ENCODE data around the gene KIF9. TPM values are rescaled to one million over a fixed set of nuclear protein-coding genes. Genes with fewer than 3 reads are reported as not detected.
"Not testable (repeated sequence)": the region's sequence is repeated elsewhere in the genome, so short reads cannot be mapped to it uniquely, and the experiment has no call there.

The KIF9 gene, protein sequence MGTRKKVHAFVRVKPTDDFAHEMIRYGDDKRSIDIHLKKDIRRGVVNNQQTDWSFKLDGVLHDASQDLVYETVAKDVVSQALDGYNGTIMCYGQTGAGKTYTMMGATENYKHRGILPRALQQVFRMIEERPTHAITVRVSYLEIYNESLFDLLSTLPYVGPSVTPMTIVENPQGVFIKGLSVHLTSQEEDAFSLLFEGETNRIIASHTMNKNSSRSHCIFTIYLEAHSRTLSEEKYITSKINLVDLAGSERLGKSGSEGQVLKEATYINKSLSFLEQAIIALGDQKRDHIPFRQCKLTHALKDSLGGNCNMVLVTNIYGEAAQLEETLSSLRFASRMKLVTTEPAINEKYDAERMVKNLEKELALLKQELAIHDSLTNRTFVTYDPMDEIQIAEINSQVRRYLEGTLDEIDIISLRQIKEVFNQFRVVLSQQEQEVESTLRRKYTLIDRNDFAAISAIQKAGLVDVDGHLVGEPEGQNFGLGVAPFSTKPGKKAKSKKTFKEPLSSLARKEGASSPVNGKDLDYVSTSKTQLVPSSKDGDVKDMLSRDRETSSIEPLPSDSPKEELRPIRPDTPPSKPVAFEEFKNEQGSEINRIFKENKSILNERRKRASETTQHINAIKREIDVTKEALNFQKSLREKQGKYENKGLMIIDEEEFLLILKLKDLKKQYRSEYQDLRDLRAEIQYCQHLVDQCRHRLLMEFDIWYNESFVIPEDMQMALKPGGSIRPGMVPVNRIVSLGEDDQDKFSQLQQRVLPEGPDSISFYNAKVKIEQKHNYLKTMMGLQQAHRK
- 1 to 10 TPM; 6.1 to 8.0 TPM for total RNA-seq
- long read RNA-seq, partial matches to known transcripts, result 0 of 2 reads
- long read RNA-seq, other reads (novel, unspliced or antisense), result 2 of 2 reads

DNA sequence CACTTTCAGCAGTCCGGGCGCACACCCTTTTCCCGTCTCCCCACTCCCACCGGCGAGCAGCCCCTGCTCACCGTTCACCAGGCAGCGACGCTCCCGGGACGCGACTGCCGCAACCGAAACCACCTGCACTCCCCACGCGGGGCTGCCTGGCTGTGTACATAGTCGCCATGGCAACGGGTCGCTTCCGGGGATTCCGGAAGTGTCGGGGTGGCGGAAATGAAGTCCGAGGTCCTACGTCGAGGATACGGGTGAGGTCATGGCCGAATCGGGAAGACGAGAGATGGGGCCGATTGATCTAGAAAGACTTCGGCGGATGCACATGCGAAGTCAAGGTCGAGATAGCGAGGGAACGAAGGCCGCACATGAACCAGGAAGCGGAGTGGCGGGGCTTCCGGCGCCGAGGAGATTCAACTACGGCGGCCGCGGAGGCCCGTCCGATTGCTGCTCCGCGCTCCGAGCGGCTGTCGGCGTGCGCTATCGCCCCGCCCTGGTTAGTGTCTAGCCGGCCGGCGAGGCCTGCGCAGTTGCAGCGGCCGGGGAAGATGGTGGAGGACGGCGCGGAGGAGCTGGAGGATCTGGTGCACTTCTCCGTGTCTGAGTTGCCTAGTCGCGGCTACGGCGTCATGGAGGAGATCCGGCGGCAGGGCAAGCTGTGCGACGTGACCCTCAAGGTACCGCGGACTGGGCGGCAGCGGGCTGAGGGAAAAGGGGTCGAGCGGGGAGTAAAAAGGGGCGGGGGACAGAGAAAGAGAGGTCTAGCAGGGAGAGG is at the start of gene KIF9, which contains the start of gene KLHL18:
Gene KIF9 (minus strand): TSS at position 376 of the 769 bp plus-strand sequence. CDS start 5,425 bp downstream, outside the sequence.
Gene KLHL18 (plus strand): TSS at position 521 of the 769 bp plus-strand sequence. CDS start 22 bp downstream, at position 543.
- intact Hi-C loops (cut with DNase I), result loop anchor here in 1 of 2 donors (10.0 kb wide), 1 partner anchor 118 kb away; the partner anchor contains the start of gene SETD2
- peak; percentile 97 for ATAC-seq
- DNase-seq, result peak; percentile 96

- DNase-seq (peak; percentile 46), ATAC-seq (peak; percentile 87 to 95)
- intact Hi-C loops (cut with DNase I), result loop anchor here (1.0 to 5.0 kb wide), 2 partner anchors 72 to 74 kb away; no protein-coding TSS in a partner anchor
Observed at GRCh38 chr3:47324278-47324865, 41.8 kb upstream of the KIF9 start.

DNA sequence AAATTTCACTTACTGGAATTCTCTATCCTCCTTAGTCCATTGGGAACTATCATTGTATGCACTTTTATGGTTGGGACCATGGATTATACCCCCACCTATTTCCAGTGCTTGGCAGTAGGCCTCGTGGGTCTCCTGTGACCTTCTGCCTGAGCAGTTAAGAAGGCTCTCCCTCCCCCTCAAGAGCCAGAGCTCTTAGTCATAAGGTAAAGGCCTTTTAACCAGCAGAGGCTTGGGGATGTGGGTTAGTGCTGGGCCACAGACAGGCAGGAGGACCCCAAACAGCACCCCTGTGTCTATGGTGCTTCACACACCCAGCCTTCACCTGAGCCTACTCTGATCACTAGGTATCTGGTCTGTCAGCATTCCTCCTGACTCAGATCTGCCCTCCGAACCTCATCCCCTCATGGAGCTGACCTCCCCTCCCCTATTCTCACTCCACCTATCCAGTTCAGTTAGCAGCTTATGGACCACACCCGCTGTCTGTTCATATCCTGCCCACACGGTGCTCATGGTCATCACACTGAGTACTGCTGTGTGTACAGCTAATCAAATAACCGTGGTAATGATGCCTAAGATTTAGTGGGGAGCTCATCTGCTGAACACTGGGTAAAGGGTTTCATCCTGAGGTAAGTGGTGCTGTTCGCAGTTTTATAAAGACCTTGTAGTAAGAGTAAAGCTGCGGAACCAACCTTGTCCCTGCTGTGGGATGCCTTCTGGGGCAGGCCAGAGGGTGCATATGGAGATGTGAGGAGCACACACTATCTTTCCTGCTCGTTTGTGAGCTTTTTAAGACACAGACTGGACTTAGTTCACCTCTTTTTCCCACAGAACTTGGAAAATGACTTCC is 41.1 kb upstream of the KIF9 start:
- intact Hi-C loops (cut with DNase I), result loop anchor here (1.0 to 5.0 kb wide), 2 partner anchors 71 to 73 kb away; no protein-coding TSS in a partner anchor
- no peak for DNase-seq
- ATAC-seq, result peak in 1 of 2 donors; percentile 25

DNA sequence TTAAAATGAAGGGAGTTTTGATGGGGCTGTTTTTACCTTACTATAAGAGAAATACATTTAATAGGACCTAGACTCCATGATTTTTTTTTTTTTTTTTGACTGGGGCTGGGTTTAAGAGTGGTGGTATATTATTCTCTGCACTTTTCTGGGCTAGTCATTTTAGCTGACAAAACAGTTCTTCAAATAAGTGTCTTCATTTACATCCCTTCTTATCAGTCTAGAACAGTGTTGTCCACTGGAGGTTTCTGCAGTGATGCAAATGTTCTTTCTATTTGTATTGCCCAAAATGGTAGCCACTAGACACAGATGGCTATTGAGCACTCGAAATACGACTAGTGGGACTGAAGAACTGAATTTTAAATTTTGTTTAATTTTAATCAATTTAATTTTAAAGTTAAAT is 37.4 kb upstream of the KIF9 start:
- DNase-seq, result no peak
- ATAC-seq, result no peak
- intact Hi-C loops (cut with DNase I), result loop anchor here in 1 of 2 donors (5.0 kb wide), 1 partner anchor 68 kb away; no protein-coding TSS in a partner anchor

DNA sequence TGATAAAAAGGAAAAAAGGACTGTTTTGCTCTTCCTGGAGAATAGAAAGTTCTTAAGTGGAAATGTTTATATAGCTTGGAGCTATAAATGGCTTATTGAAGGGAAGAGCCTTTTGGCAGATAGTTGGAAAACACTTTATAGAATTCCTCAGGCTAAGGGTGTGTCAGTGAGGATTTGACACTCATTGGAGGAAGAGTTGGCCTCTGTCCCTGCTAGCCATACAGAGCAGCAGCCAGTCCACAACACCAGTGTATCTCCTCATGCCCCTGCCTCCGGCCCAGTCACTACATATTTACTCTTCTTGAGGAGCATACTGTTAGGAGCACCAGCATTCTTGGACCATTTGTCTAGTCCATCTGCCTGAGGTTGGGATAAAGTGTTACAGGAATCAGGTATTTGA is 36.3 kb upstream of the KIF9 start:
- peak in 1 of 2 donors; percentile 63 for ATAC-seq
- intact Hi-C loops (cut with DNase I), result no loop called here
- DNase-seq, result no peak

DNA sequence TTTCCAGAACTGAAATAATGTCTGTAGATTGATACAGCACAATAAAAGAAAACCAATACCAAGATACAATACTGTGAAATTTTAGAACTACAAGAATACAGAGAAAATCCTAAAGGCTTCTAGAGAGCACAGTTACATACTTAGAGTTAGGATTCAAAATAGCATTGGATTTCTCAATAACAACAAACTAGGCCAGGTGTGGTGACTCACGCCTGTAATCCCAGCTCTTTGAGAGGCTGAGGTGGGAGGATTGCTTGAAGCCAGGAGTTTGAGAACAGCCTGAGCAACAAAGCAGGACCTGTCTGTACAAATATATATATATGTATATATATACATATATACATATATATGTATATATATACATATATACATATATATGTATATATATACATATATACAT is 33.6 kb upstream of the KIF9 start:
- DNase-seq, result not testable (repeated sequence)

GRCh38 chr3:47315069-47315647 is 32.6 kb upstream of the KIF9 start:
- intact Hi-C loops (cut with DNase I), result no loop called here
- ATAC-seq, result peak; percentile 38 to 53
- peak; percentile 37 for DNase-seq

More for the DNA sequence above, 33.6 kb upstream of the KIF9 start:
- intact Hi-C loops (cut with DNase I); ATAC-seq: not testable (repeated sequence)

DNA sequence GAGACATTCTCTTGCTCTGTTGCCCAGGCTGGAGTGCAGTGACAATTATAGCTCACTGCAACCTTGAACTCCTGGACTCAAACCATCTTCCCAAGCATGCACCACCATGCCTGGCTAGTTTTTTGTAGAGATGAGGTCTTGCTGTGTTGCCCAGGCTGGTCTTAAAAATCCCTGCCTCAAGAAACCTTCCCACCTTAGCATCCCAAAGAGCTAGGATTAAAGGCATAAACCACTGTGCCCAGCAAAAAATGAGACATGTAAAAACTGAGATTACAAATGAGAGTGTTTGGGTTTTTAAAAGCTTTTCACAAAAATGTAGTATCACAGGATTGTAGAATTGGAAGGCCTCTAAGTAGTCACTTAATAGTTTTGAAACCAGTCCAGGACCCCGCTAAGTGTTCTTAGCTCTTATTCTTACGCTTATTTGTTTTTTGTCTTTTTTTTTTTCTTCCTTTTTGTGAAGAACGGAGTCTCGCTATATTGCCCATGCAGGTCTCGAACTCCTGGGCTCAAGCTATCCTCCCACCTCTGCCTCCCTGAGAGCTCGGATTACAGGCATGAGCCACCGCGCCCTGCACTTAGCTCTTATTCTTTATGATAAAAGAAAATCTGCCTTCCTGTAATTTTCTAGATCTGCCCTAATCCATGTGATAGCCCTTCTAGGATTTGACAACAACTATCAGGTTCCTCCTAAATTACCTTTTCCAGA is 31.6 kb upstream of the KIF9 start:
- ATAC-seq (no peak), DNase-seq (no peak)
- intact Hi-C loops (cut with DNase I), result no loop called here

GRCh38 chr3:47313341-47314055 is 30.9 kb upstream of the KIF9 start:
- DNase-seq (no peak), ATAC-seq (no peak)
- intact Hi-C loops (cut with DNase I), result no loop called here

- DNase-seq (no peak), ATAC-seq (no peak)
- intact Hi-C loops (cut with DNase I), result no loop called here
Observed at GRCh38 chr3:47310391-47310790, 27.8 kb upstream of the KIF9 start.

- DNase-seq; ATAC-seq; intact Hi-C loops (cut with DNase I): not testable (repeated sequence)
Observed at GRCh38 chr3:47309231-47309630, 26.6 kb upstream of the KIF9 start.

- DNase-seq (no peak), ATAC-seq (no peak)
- intact Hi-C loops (cut with DNase I), result no loop called here
Observed at GRCh38 chr3:47306022-47306421, 23.4 kb upstream of the KIF9 start.

GRCh38 chr3:47301456-47301855 is 18.9 kb upstream of the KIF9 start:
- ATAC-seq (no peak), DNase-seq (no peak)
- intact Hi-C loops (cut with DNase I), result no loop called here

DNA sequence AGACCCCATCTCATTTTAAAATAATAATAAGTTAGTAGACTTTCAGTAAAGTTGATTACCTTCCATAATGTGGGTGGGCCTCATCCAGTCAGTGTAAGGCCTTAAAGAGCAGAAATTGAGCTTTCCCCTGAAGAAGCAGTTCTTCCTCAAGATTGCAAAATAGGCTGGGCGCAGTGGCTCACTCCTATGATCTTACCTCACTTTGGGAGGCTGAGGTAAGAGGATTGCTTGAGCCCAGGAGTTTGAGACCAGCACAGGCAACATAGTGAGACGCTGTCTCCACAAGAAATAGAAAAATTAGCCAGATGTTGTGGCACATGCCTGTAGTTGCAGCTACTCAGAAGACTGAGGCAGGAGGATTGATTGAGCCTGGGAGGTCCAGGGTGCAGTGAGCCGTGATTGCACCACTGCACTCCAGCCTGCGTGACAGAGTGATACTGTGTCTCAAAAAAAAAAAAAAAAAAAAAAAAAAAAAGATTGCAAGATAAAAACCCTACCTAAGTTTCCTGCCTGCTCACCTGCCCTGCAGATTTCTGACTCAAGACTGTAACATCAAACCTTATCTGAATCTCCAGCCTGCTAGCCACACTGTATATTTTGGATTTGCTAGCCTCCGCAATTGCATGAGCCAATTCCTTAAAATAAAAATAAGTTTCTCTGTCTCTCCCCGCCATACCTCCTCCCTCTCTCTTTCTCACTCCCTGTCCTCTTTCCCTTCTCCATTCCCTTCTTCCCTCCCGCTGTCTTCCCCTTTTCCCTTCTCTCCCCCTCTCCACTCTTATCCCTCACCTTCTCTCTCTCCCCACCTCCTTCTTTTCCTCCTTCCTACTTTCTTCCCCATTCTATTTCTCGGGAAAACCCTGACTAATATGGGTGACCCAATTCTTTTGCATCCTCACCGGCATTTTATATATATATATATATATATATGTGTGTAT is 17.1 kb upstream of the KIF9 start:
- ATAC-seq (no peak), DNase-seq (no peak)
- intact Hi-C loops (cut with DNase I), result no loop called here

- intact Hi-C loops (cut with DNase I), result no loop called here
Observed at GRCh38 chr3:47298439-47298838, 15.8 kb upstream of the KIF9 start.

More at GRCh38 chr3:47298439-47298838, 15.8 kb upstream of the KIF9 start:
- ATAC-seq (no peak), DNase-seq (no peak)

Measured in left cardiac atrium (tissue), 4 donors.